Neuron (in vitro differentiated cells): ENCODE results near the gene KIAA1671.

Experiments used
- H2AFZ ChIP-seq: one replicate; pipeline ENCODE4 v1.6.1; 2013; ENCODE audit warnings: low read depth, mild to moderate bottlenecking, inconsistent platforms, low read length, moderate library complexity
- H3K27me3 ChIP-seq: one replicate; pipeline ENCODE4 v1.6.1; 2013; ENCODE audit warnings: low read length; ENCODE audit not compliant: insufficient read depth
- H3K36me3 ChIP-seq: one replicate; pipeline ENCODE4 v1.6.1; 2013; ENCODE audit warnings: low read length; ENCODE audit not compliant: insufficient read depth
- H3K4me1 ChIP-seq: one replicate; pipeline ENCODE4 v1.6.1; 2013; ENCODE audit warnings: low read length; ENCODE audit not compliant: insufficient read depth
- H3K4me3 ChIP-seq: 2 replicates; pipeline ENCODE4 v1.5.1; 2013; ENCODE audit warnings: mild to moderate bottlenecking, low read length, moderate library complexity
- H3K9me3 ChIP-seq: one replicate; pipeline ENCODE4 v1.6.1; 2013; ENCODE audit warnings: low read length

Gene KIAA1671

GRCh38 chr22:25083056-25083806, 130.7 kb downstream of the KIAA1671 start:
- no peaks in the 10 kb centered on the region for H3K9me3 ChIP-seq
- H3K4me1 ChIP-seq = no peaks in the 10 kb centered on the region
- no peaks in the 10 kb centered on the region for H3K27me3 ChIP-seq
- H2AFZ ChIP-seq = no peak overlapping the region
- H3K4me3 ChIP-seq = no peak overlapping the region
- no peaks in the 10 kb centered on the region for H3K36me3 ChIP-seq

DNA sequence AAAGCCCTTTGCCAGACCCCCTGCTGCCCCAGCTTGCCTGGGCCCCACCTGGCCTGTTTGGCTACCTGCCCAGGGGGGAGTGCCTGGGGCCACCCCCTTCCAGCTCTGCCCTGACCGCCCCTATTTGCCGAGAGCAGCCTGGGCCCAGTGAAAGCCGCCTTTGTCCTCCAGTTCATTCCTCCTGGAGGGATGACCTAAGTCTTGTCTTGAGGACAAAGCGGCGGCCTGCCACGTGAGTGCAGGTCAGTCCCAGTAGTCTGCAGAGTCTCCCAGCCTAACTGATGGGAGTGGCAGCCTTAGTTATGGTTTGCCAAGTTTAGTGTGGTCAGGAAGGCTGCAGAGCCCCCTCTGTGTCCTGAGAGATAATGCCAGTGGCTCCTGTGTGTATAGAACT, 131.3 kb downstream of the KIAA1671 start:
- no peak overlapping the region for H2AFZ ChIP-seq
- no peaks in the 10 kb centered on the region for H3K9me3 ChIP-seq
- no peaks in the 10 kb centered on the region for H3K36me3 ChIP-seq
- no peaks in the 10 kb centered on the region for H3K4me1 ChIP-seq
- H3K27me3 ChIP-seq = no peaks in the 10 kb centered on the region
- no peak overlapping the region for H3K4me3 ChIP-seq

GRCh38 chr22:25084405-25085107, 132.0 kb downstream of the KIAA1671 start:
- H2AFZ ChIP-seq = no peak overlapping the region
- no peaks in the 10 kb centered on the region for H3K36me3 ChIP-seq
- H3K4me3 ChIP-seq = no peak overlapping the region
- no peaks in the 10 kb centered on the region for H3K9me3 ChIP-seq
- no peaks in the 10 kb centered on the region for H3K4me1 ChIP-seq
- H3K27me3 ChIP-seq = no peaks in the 10 kb centered on the region

DNA sequence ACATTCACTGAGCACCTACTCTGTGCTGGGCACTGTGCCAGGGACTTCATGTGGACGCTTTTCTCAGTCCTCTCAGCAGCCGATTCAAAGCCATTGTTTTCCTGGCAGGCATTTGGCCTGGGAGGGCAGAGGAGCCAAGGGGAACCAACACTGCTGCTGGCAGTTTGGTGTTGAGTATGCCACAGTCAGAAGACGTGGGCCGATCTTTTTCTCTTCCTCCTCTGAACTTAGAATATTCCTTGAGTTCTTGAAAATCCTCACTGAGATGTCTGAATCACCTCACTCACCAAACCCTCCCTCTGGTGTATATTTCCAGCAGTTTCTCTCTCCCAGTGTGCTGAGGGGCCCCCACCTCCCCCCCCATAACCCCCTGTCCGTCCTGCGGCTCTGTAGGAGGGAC, 132.6 kb downstream of the KIAA1671 start:
- Histone ChIP-seq H3K27me3 (no peaks in the 10 kb centered on the region), H3K4me3 (no peak overlapping the region), H3K4me1 (no peaks in the 10 kb centered on the region), H3K36me3 (no peaks in the 10 kb centered on the region), H2AFZ (no peak overlapping the region), H3K9me3 (no peaks in the 10 kb centered on the region)

DNA sequence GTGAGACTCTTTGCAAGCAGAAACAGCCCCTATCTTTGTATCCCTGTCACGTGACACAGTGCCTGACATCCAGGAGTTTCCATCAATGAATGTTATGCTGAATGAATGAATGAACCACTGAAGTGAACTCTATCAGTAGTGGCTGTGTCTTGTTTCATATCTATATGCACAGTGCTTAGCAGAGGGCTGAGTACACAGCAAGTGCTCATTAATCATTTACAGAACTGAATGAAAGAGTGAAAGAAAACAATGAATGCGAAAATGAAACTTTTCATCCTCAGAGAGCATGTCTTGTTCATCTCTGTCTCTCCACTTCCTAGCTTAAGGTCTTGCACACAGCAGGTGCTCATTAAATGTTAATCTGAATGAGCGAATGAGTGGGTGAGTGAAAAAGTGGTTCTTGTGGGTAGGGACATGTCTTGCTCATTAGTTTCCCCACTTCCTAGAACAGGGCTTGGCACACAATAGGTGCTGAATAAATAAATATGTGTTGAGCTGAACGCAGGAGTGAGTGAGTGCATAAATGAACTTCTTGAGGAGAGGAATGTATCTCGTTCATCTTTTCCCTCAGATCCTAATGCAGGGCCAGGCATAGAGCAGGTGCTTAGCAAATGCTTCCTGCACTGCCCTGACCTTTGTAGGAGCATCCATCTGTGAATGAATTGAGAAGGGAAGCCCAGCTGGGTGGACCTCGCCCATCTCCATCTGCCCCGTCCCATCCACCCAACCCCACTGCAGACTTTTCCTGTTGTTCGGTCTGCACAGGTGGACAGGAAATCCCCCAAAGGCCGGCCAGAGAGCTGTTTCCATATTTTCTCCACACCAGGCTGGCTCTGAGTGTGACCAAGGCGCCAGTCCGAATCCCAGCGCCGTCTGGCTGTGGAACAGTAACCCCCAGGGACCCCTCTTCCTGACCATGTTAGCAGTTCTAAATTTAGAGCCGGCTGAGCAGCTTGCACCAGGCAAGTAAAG, 133.7 kb downstream of the KIAA1671 start:
- no peak overlapping the region for H2AFZ ChIP-seq
- H3K36me3 ChIP-seq = no peaks in the 10 kb centered on the region
- H3K4me1 ChIP-seq = no peaks in the 10 kb centered on the region
- H3K27me3 ChIP-seq = no peaks in the 10 kb centered on the region
- no peak overlapping the region for H3K4me3 ChIP-seq
- H3K9me3 ChIP-seq = no peaks in the 10 kb centered on the region

- Histone ChIP-seq H3K4me3 (no peak overlapping the region), H3K27me3 (no peaks in the 10 kb centered on the region), H2AFZ (no peak overlapping the region), H3K4me1 (no peaks in the 10 kb centered on the region), H3K9me3 (no peaks in the 10 kb centered on the region), H3K36me3 (no peaks in the 10 kb centered on the region)
Measured at GRCh38 chr22:25086902-25087282, 134.4 kb downstream of the KIAA1671 start.

- Histone ChIP-seq H3K4me3 (no peak overlapping the region), H3K36me3 (no peaks in the 10 kb centered on the region), H2AFZ (no peak overlapping the region), H3K9me3 (no peaks in the 10 kb centered on the region), H3K4me1 (no peaks in the 10 kb centered on the region), H3K27me3 (no peaks in the 10 kb centered on the region)
Measured at GRCh38 chr22:25090225-25090890, 137.8 kb downstream of the KIAA1671 start.

DNA sequence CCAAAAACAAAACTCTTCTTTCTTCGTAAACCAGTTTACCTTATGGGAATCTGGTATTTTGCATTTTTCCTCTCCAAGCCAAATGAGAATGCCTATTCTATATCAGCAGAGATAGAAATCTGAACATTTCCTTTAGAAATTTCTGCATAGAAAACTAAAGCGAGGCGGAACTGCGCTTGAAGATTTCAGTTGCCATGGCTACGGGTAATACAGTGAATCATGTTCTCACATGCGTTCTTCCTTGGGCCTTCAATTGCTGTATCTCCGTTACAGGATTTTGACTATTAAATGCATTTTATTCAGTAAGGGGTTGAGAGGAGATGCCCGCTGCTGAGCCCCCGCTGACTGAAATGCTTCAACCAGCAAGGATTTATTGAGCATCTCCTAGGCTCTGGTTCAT, 138.9 kb downstream of the KIAA1671 start:
- H3K4me1 ChIP-seq = no peaks in the 10 kb centered on the region
- H3K4me3 ChIP-seq = no peak overlapping the region
- no peaks in the 10 kb centered on the region for H3K36me3 ChIP-seq
- H2AFZ ChIP-seq = no peak overlapping the region
- H3K9me3 ChIP-seq = no peaks in the 10 kb centered on the region
- H3K27me3 ChIP-seq = no peaks in the 10 kb centered on the region

DNA sequence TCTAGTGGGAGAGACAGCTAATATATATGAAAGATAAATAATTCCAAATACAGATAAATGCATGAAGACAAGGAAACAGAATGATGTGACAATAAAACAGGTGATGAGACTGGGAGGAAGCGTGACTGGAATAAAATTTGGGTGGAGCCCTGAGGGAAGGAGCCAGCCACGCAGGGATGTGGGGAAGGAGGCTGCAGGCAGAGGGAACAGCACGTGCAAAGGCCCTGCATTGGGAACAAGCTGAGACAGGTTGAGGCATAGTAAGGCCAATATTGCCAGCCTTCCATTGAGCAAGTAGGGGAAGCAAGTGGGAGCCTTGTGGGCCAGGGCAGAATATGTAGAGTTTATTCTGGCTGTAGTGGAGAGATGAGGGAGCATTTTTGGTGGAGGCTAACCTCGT, 139.6 kb downstream of the KIAA1671 start:
- no peak overlapping the region for H2AFZ ChIP-seq
- no peak overlapping the region for H3K4me3 ChIP-seq
- no peaks in the 10 kb centered on the region for H3K9me3 ChIP-seq
- H3K36me3 ChIP-seq = no peaks in the 10 kb centered on the region
- no peaks in the 10 kb centered on the region for H3K27me3 ChIP-seq
- H3K4me1 ChIP-seq = no peaks in the 10 kb centered on the region

GRCh38 chr22:25094579-25094978, 142.1 kb downstream of the KIAA1671 start:
- Histone ChIP-seq H3K4me3 (no peak overlapping the region), H3K27me3 (no peaks in the 10 kb centered on the region), H3K9me3 (no peaks in the 10 kb centered on the region), H3K36me3 (no peaks in the 10 kb centered on the region), H3K4me1 (peaks cover 8% of the 10 kb centered on the region), H2AFZ (no peak overlapping the region)

DNA sequence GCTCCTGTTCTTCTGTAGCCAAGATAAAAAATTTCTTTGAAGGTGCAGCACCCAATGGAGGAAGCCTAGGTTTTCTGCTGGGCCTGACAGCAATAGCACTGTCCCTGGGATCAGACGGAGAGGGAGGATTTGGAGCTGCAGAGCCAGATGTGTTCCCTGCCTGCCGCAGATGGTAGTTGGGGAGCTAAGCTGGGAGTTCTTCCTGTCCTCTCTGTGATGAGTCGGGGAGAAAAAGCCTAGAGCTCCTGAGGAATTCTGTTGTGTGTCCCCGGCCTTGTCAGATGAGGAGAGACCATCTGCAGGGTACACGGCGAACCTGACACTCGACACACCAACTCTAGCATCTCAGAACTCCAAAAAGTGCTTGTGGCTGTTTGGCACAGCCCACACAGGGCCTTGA, 143.4 kb downstream of the KIAA1671 start:
- Histone ChIP-seq H3K27me3 (no peaks in the 10 kb centered on the region), H2AFZ (no peak overlapping the region), H3K36me3 (no peaks in the 10 kb centered on the region), H3K4me3 (no peak overlapping the region), H3K9me3 (no peaks in the 10 kb centered on the region), H3K4me1 (peaks cover 8% of the 10 kb centered on the region)

DNA sequence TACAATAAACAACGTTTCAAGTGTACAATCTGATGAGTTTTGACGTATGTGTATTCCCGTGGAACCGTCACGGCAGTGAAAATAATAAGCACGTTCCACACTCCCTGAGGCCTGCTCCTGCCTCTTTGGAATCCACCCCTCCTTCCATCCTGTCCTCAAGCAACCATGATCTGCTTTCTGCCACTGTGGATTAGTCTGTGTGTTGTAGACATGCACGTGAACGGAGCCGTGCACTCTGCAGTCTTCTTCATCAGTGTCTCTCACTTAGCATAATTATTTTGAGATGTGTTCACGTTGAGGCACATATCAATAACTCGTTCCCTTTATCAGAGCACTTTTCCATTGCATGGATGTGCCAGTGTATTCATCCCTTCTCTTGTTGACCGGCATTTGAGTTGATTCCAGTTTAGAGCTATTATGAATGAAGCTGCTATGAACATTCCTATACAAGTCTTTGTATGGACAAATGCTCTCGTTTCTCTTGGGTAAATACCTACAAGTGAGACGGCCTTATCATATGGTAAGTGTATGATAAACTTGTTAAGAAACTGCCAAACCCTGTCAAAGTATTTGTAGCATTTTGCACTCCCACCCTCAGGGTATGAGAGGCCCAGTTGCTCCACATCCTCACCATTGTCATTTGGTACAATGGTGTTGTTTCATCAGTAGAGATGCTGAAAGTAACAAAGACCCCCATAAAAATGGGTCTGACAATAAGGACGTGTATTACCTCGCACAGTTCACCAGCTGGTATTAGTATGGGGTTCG, 144.3 kb downstream of the KIAA1671 start:
- Histone ChIP-seq H2AFZ (no peak overlapping the region), H3K4me1 (peaks cover 8% of the 10 kb centered on the region), H3K36me3 (no peaks in the 10 kb centered on the region), H3K27me3 (no peaks in the 10 kb centered on the region), H3K9me3 (no peaks in the 10 kb centered on the region), H3K4me3 (no peak overlapping the region)
